AG09319 (cell line): Measurements from ENCODE around the gene F7.

Experiments
- DNase-seq: peaks from one replicate; pipeline ENCODE4 v3.0.0-alpha.2; 2010; ENCODE audit warnings: low read depth; ENCODE audit errors: extremely low read depth
- TF ChIP-seq, protein P1 (sequence below): IDR thresholded peaks from 2 replicates; pipeline ENCODE4 v1.5.1; 2011; ENCODE audit warnings: low read depth, mild to moderate bottlenecking, inconsistent platforms, low read length, moderate library complexity

Gene F7

DNA sequence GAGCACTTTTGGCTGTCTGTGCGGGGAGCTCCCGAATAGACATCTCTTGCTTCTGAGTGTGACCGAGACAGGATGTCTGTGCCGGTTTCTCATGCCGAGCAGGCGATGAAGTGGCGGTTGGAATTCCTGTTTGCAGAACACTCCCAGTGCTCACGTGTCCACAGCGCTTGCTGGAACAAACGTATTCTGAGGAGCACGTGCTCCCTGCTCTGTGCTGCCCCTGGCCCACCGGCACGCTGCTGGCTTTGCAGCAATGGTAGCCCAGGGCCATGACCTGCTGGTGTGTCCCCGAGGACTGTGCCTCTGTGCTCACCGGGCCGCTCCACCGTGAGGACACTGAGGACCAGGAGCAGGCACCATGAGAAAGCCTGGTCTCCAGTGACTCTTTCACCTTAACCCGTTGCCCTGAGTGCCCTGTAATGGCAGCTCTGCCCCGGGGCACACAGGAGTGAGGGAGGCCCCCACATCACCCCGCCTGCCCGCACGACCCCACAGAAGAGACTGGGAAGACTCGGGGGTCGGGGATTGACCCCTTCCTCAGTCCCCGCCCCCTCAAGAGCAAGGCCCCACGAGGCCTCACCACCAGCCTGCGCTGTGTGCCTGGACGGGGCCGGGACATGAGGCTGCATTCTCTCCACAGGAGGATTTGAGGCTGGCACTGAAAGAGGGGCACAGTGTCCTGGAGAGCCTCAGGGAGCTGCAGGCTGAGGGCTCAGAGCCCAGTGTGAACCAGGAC is 40.0 kb upstream of the F7 start:
- TF ChIP-seq, protein P1, sequence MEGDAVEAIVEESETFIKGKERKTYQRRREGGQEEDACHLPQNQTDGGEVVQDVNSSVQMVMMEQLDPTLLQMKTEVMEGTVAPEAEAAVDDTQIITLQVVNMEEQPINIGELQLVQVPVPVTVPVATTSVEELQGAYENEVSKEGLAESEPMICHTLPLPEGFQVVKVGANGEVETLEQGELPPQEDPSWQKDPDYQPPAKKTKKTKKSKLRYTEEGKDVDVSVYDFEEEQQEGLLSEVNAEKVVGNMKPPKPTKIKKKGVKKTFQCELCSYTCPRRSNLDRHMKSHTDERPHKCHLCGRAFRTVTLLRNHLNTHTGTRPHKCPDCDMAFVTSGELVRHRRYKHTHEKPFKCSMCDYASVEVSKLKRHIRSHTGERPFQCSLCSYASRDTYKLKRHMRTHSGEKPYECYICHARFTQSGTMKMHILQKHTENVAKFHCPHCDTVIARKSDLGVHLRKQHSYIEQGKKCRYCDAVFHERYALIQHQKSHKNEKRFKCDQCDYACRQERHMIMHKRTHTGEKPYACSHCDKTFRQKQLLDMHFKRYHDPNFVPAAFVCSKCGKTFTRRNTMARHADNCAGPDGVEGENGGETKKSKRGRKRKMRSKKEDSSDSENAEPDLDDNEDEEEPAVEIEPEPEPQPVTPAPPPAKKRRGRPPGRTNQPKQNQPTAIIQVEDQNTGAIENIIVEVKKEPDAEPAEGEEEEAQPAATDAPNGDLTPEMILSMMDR, result no peak
- DNase-seq, result no peak

DNA sequence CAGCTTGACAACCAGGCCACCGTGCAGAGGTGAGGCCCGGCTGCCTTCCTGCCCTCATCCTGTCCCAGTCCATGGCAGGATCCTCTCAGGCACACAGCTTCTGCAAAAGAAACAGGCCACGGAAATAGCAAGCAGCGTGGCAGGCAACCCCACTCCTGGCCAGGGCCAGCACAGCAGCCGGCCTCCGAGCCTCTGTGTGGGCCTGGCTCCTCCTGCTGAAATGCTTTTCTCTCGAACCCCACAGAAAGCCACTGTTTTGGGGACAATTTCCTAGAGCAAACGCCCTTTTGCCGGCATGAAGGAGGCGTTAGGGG is 39.5 kb upstream of the F7 start:
- no peak for DNase-seq
- TF ChIP-seq, protein P1, result no peak

- no peak for DNase-seq
- TF ChIP-seq, protein P1, result no peak
Measured at GRCh38 chr13:113066746-113067145, 38.8 kb upstream of the F7 start.

GRCh38 chr13:113069861-113070805 is 35.5 kb upstream of the F7 start:
- DNase-seq, result no peak
- TF ChIP-seq, protein P1, result no peak

DNA sequence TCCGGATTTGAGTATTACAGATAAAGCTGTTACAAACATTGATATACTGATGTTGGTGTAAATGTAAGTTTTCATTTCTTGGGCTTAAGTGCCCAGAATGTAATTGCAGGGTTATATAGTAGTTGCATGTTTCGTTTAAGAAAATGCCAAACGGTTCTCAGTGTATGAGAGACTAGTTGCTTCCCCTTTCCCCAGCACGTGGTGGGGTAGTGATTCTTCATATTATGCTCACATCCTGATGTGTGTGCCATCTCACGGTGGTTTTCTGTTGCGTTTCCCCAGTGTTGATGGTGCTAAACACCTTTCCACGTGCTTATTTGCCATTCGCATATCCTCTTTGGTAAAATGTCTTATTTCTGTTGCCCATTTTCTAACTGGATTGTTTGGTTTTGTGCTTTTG is 34.7 kb upstream of the F7 start:
- TF ChIP-seq, protein P1, result no peak
- DNase-seq, result no peak

- no peak for DNase-seq
- TF ChIP-seq, protein P1, result no peak
Measured at GRCh38 chr13:113072376-113072775, 33.2 kb upstream of the F7 start.

- DNase-seq, result no peak
- TF ChIP-seq, protein P1, result no peak
Measured at GRCh38 chr13:113073942-113074341, 31.6 kb upstream of the F7 start.
